Suprapubic skin (tissue), 4 donors: ENCODE data around the gene WDR38. TPM values are rescaled to one million over a fixed set of nuclear protein-coding genes. Genes with fewer than 3 reads are reported as not detected.
"Not testable (repeated sequence)": the region's sequence is repeated elsewhere in the genome, so short reads cannot be mapped to it uniquely, and the experiment has no call there.

Source experiments
- DNase-seq, 2 donors: peaks; one replicate each; pipeline ENCODE4 v3.0.0-alpha.2; 2019; ENCODE audit warnings: low spot score in 2 of 2
- H3K27ac ChIP-seq: fragments of 200-600 bp; sonication (generic); one replicate; pipeline ENCODE4 v1.5.1; 2019
- H3K27me3 ChIP-seq: fragments of 200-600 bp; sonication (generic); one replicate; pipeline ENCODE4 v1.5.1; 2019
- H3K36me3 ChIP-seq: fragments of 200-600 bp; sonication (generic); one replicate; pipeline ENCODE4 v1.5.1; 2019
- H3K4me1 ChIP-seq: fragments of 200-600 bp; sonication (generic); one replicate; pipeline ENCODE4 v1.5.1; 2019
- H3K4me3 ChIP-seq: fragments of 200-600 bp; sonication (generic); one replicate; pipeline ENCODE4 v1.5.1; 2019; ENCODE audit warnings: mild to moderate bottlenecking
- H3K9me3 ChIP-seq: fragments of 200-600 bp; sonication (generic); one replicate; pipeline ENCODE4 v1.5.1; 2019
- CTCF ChIP-seq, 2 donors: fragments of 200-600 bp in 1 of 2; fragments of 450-650 bp in 1 of 2; sonication (generic) in 1 of 2; IDR thresholded peaks; one replicate each; pipeline ENCODE4 v1.5.1; 2016 to 2019; ENCODE audit warnings: antibody characterized with exemption in 2 of 2, mild to moderate bottlenecking in 1 of 2, moderate library complexity in 1 of 2
- EP300 ChIP-seq: sonication (generic); formaldehyde crosslinking; IDR thresholded peaks from one replicate; pipeline ENCODE4 v1.6.1; 2017; ENCODE audit warnings: antibody characterized with exemption
- POLR2A ChIP-seq, 2 donors: fragments of 450-650 bp; IDR thresholded peaks; one replicate each; pipeline ENCODE4 v1.6.1; 2017; ENCODE audit warnings: antibody characterized with exemption in 2 of 2, mild to moderate bottlenecking in 2 of 2, moderate library complexity in 2 of 2
- POLR2AphosphoS5 ChIP-seq, 3 donors: sonication (generic); formaldehyde crosslinking; IDR thresholded peaks; one replicate each; pipeline ENCODE4 v1.6.1; 2017; ENCODE audit warnings: antibody characterized with exemption in 3 of 3
- WGBS: methylation state at CpG from one replicate; pipeline ENCODE4 v1.1.5; 2018; 5-methylcytosine and 5-hydroxymethylcytosine counted together
- total RNA-seq, 4 donors: library from RNA; depleted of rRNA; stranded (reverse); fragments of >200 nt; gene quantifications; one replicate each; pipeline ENCODE4 v1.1.0, GENCODE V29; 2016

WDR38 gene
- total RNA-seq, 4 donors from 2014 or later, result not detected

- DNase-seq, result no peak
- 64% methylated on average over 11 of the region's 14 CpGs for WGBS
- no peak overlapping the region for H3K27ac ChIP-seq
- no peak overlapping the region for H3K4me3 ChIP-seq
- TF ChIP-seq POLR2A (IDR thresholded peaks at IDR 0.05) (no peak), POLR2AphosphoS5 (IDR thresholded peaks at IDR 0.05) (no peak), CTCF (IDR thresholded peaks at IDR 0.05) (no peak), EP300 (no peak)
- no peaks in the 10 kb centered on the region for H3K4me1 ChIP-seq
- H3K36me3 ChIP-seq, result no peaks in the 10 kb centered on the region
- no peaks in the 10 kb centered on the region for H3K9me3 ChIP-seq
- no peaks in the 10 kb centered on the region for H3K27me3 ChIP-seq
Observed at GRCh38 chr9:124841075-124841821, 12.0 kb upstream of the WDR38 start.

- Histone ChIP-seq H3K27me3 (no peaks in the 10 kb centered on the region), H3K4me3 (no peak overlapping the region), H3K36me3 (no peaks in the 10 kb centered on the region), H3K27ac (no peak overlapping the region), H3K9me3 (no peaks in the 10 kb centered on the region), H3K4me1 (no peaks in the 10 kb centered on the region)
- no peak for DNase-seq
- 71% methylated on average over 11 of the region's 11 CpGs for WGBS
- TF ChIP-seq EP300, result no peak
- TF ChIP-seq POLR2AphosphoS5 (IDR thresholded peaks at IDR 0.05), result no peak
- TF ChIP-seq POLR2A (IDR thresholded peaks at IDR 0.05), result no peak
- no peak for TF ChIP-seq CTCF (IDR thresholded peaks at IDR 0.05)
Observed at GRCh38 chr9:124843456-124844034, 9.7 kb upstream of the WDR38 start.

- H3K27ac ChIP-seq, result no peak overlapping the region
- H3K9me3 ChIP-seq, result no peaks in the 10 kb centered on the region
- 63% methylated on average over 4 of the region's 4 CpGs for WGBS
- H3K27me3 ChIP-seq, result no peaks in the 10 kb centered on the region
- H3K4me3 ChIP-seq, result no peak overlapping the region
- H3K36me3 ChIP-seq, result no peaks in the 10 kb centered on the region
- H3K4me1 ChIP-seq, result no peaks in the 10 kb centered on the region
- TF ChIP-seq EP300, result no peak
- no peak for DNase-seq
Observed at GRCh38 chr9:124844291-124844690, 9.0 kb upstream of the WDR38 start.

DNA sequence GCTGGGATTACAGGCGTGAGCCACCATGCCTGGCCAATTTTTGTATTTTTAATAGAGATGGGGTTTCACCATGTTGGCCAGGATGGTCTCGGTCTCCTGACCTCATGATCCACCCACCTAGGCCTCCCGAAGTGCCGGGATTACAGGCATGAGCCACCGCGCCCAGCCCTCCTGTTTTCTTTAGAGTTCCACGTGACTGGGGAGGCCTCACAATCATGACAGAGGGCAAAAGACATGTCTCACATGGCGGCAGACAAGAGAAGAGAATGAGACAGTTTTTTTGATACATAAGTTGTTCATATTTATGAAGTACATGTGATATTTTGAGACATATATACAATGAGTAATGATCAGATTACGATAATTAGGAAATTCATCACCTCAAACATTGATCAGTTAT is 6.8 kb upstream of the WDR38 start:
- H3K4me1 ChIP-seq, H3K27me3 ChIP-seq, H3K36me3 ChIP-seq, H3K27ac ChIP-seq, DNase-seq, H3K4me3 ChIP-seq, H3K9me3 ChIP-seq: not testable (repeated sequence)
- 96% methylated on average over 9 of the region's 9 CpGs for WGBS

DNA sequence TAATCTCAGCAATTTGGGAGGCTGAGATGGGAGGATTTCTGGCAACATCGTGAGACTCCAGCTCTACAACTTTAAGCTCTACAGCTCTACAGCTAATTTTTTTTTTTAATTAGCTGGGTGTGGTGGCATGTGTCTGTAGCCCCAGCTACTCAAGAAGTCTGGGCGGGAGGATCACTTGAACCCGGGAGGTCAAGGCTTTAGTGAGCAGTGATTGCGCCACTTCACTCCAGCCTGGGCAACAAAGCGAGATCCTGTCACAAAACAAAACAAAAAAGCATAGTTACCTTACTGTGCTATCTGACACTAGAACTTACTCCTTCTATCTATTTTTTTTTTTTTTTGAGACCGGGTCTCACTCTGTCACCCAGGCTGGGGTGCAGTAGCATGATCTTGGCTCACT is 6.3 kb upstream of the WDR38 start:
- no peaks in the 10 kb centered on the region for H3K36me3 ChIP-seq
- TF ChIP-seq EP300 (no peak), POLR2A (IDR thresholded peaks at IDR 0.05) (no peak), POLR2AphosphoS5 (IDR thresholded peaks at IDR 0.05) (no peak), CTCF (IDR thresholded peaks at IDR 0.05) (no peak)
- no peak overlapping the region for H3K4me3 ChIP-seq
- H3K9me3 ChIP-seq, result no peaks in the 10 kb centered on the region
- DNase-seq, result no peak
- no peaks in the 10 kb centered on the region for H3K27me3 ChIP-seq
- H3K27ac ChIP-seq, result no peak overlapping the region
- WGBS, result 78% methylated on average over 6 of the region's 6 CpGs
- H3K4me1 ChIP-seq, result peaks cover 1% of the 10 kb centered on the region

DNA sequence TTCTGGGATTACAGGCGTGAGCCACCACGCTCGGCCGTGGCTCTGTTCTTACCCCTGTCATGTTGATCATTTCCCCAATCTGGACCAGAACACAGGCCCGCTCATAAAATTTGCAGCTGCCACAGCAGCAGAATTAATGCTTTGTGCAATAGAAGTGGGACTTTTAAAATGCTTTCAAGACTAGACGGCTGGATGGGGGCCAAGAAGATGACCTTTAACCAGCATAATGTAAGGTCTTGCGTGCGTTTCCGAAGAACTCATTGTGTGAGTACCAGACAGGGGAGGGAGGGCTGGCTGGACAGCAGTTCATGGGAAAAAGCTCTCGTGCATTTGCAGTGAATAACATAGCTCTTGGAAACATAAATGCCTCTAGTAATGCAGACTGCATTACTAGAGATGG is 3.5 kb upstream of the WDR38 start:
- no peak for DNase-seq
- Histone ChIP-seq H3K9me3 (no peaks in the 10 kb centered on the region), H3K4me1 (peaks cover 18% of the 10 kb centered on the region), H3K36me3 (no peaks in the 10 kb centered on the region), H3K27ac (no peak overlapping the region), H3K4me3 (no peak overlapping the region), H3K27me3 (no peaks in the 10 kb centered on the region)
- WGBS, result 72% methylated on average over 10 of the region's 10 CpGs
- no peak for TF ChIP-seq EP300
- TF ChIP-seq CTCF (IDR thresholded peaks at IDR 0.05), result no peak
- no peak for TF ChIP-seq POLR2A (IDR thresholded peaks at IDR 0.05)
- no peak for TF ChIP-seq POLR2AphosphoS5 (IDR thresholded peaks at IDR 0.05)
